Measurements from ENCODE around the gene PLAGL2. TPM values are rescaled to one million over a fixed set of nuclear protein-coding genes. Genes with fewer than 3 reads are reported as not detected.
"Not testable (repeated sequence)": the region's sequence is repeated elsewhere in the genome, so short reads cannot be mapped to it uniquely, and the experiment has no call there.

The PLAGL2 gene
- total RNA-seq, 1 donor from 2014 or later, result 2.0 TPM

DNA sequence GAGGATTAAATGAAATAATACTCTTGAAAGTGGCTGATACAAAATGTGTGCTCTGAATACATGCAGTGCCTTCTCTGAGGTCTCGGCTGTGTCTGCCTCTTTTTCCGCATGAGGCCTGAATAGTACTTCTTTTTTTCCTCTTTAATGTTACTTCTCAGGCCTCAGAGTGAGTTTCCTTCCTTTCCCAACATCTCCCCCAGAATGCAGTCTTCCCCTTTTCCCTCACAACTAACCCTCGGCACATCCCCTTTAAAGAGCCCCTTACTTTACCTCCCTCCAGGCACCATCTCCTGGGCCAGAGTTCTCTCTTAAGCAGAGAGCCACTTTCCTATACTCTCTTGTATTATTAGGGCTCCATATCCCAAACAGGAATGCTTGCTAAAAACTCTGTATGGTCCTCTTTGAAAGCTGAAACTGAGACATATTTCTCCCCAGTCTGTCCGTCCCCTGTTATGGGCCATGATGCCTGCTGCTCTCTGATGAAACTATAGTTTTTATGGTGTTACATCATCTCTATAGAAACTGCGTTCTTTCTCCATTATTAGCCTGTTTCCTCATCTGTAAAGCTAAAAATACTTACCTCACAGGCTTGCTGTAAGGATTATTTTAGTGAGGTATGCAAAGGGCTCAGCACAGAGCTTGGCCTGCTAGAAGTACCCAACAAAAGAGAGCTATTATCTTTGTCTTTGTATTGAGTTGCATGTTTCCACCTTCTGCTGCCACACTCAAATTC, 2.3 kb downstream of the PLAGL2 start:
- no peak for DNase-seq (ENCODE audit: low read depth, low spot score)

GRCh38 chr20:32204205-32205109, 3.1 kb downstream of the PLAGL2 start:
- no peak for DNase-seq (ENCODE audit: low read depth, low spot score)

GRCh38 chr20:32203356-32204204, 4.0 kb downstream of the PLAGL2 start:
- DNase-seq (ENCODE audit: low read depth, low spot score), result no peak

- DNase-seq (ENCODE audit: low read depth, low spot score), result no peak
Measured at GRCh38 chr20:32201977-32202363, 5.6 kb downstream of the PLAGL2 start.

DNA sequence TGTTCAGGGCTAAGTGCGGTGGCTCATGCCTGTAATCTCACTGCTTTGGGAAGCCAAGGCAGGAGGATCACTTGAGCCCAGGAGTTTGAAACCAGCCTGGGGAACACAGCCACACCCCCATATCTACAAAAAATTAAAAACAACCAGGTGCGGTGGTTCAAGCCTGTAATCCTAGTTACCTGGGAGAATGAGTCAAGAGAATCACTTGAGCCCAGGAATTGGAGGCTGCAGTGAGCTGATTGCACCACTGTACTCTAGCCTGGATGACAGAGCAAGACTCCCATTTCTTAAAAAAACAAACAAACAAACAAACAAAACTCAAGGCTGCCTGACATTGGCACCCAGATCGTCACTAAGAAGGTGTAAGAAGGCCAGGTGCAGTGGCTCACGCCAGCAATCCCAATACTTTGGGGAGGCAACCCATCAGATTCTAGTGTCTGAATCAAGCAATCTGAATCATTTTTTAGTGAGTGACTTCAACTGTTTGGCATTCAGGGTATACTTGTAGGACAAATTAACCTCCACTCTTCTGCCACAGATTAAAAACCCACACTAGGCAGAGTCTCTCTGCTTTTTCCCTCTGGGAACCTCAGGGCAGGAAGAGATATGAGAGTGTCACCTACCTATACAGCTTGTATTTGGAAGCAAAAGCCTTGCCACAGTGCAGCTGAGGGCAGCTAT, 6.1 kb downstream of the PLAGL2 start:
- DNase-seq (ENCODE audit: low read depth, low spot score), result no peak

DNA sequence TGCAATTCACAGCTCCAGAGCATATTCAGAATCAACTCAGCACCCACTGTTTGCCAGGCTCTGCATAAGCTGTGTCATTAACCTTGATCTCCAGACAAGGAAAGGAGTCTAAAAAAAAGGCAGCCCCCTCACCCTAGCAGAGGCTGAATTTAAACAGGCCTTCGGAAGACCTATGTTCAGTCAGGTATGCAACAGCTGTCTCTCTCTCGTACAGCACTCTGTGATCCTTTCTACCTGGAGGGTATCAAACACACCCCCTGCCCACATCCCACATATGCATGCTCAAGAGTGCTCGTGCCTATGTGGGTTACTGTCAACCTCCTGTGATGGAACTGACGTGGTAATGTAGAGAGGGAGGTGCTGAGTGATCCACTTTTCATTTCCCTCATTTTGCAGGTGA, 8.5 kb downstream of the PLAGL2 start:
- no peak for DNase-seq (ENCODE audit: low read depth, low spot score)

- DNase-seq (ENCODE audit: low read depth, low spot score), result not testable (repeated sequence)
Measured at GRCh38 chr20:32197136-32197535, 10.4 kb downstream of the PLAGL2 start.

DNA sequence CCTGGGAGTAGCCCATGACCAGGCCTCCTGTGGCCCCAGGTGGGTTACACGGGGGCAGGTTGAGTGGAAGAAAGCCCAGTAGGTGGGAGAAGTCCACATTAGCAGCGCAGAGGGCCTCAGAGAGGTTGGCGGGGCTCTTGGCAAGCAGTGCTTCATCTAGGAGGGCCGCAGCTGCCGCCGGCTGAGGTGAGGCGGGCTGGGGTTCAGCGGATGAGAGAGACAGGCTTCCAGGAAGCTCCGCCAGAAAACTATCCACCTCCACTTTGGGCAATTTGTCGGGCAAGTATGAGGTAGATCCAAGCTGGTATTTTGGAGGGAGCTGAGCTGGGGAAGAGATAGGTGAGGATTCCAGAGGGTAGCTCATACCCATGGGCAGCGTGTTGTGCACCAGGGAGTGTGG, 10.9 kb downstream of the PLAGL2 start:
- not testable (repeated sequence) for DNase-seq (ENCODE audit: low read depth, low spot score)

DNA sequence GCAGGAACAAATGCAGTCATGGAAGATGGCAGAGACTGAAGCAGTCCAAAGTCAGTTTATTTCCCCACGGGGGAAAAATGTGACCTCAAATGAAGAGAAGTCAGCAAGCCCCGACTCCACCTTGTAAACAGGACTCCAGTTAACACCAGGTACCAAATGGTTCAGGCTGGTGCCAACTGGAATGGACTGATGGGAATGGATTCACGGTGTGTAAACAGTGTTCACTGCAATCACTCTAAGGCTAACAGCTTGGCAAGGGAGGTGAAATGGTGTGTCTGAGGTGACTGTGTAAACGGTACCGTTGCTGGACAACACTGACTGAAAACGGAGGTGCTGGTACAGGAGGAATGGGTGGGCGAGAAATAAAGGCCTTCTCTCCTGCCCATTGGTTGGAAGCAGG, 12.0 kb downstream of the PLAGL2 start:
- no peak for DNase-seq (ENCODE audit: low read depth, low spot score)

- DNase-seq (ENCODE audit: low read depth, low spot score), result no peak
Measured at GRCh38 chr20:32193996-32194395, 13.5 kb downstream of the PLAGL2 start.

DNA sequence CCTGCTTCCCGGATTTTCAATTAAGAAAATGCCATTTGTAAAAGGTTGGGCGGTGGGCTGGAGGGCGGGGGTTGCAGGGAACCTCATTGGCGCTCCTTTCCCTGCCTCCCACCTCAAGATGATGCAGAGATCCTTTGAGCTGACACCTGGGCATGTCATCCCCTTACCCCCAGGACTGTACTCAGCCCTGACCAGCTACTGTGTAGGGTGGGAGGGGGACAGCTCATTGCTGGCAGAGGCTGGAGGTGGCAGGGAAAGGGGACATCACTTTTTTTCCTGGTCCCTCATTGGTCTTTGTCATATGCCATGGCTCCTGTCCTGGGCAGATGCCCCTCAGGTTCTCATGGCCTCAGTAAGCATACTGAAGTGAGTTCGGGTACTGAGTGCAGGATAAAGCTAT, 14.2 kb downstream of the PLAGL2 start:
- DNase-seq (ENCODE audit: low read depth, low spot score), result not testable (repeated sequence)

- DNase-seq (ENCODE audit: low read depth, low spot score), result no peak
Measured at GRCh38 chr20:32192698-32193097, 14.8 kb downstream of the PLAGL2 start.

DNA sequence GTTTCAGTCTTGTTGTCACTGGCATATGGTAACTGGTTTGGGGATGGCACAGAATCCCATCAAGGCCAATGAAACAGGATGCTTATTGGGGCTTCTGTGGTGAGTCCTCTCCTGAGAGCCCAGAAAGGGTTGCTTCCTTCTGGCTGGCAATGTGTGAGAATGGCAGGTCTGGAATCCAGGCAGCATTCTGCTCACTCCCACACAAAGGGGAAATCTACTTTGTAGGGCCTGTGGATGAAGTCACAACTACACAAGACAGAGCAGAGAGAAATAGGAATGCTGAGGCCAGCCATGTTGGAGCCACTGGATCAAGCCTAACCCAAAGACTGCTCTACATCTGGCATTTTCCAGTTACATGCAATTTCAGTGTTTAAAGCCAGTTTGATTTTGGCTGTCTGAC, 15.7 kb downstream of the PLAGL2 start:
- DNase-seq (ENCODE audit: low read depth, low spot score), result no peak

GRCh38 chr20:32191422-32191821, 16.1 kb downstream of the PLAGL2 start:
- DNase-seq (ENCODE audit: low read depth, low spot score), result no peak

DNA sequence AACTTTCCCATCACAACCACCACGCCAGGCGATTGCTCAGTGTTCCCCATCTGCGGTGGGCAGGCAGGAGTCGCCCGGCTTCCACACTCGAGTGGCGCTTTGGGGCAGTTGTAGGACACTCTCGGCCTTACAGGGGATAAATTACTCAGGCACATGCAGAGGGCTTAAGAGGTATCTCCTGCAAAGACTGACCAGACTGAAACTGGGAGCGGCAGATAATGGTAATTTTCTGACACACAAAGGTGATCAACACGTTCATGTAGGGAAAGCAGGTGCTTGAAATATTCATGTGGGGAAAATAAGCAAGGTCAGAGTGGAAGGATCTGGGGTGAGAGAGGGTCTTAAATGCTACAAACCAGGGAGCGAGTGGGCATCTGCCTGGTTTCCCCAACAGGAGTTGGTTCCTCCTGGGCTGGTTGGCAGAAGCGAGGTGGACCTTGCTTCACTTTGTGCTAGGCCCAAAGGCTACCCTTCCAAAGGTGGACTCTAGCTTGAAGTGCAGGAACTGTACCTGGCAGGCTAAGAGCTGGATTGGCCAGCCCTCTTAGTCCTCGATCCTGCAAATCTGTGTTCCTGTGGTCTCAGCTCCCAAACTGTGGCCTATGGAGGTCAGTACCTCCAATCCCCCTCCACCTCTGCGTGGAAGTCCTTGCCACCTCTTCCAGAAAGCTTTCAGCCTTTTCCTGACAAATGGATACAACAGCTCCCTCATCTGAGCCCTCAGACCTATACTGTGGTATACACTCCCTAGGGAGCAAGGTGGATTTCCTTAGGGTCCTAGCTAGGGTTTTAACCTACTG, 16.7 kb downstream of the PLAGL2 start:
- DNase-seq (ENCODE audit: low read depth, low spot score), result no peak

DNA sequence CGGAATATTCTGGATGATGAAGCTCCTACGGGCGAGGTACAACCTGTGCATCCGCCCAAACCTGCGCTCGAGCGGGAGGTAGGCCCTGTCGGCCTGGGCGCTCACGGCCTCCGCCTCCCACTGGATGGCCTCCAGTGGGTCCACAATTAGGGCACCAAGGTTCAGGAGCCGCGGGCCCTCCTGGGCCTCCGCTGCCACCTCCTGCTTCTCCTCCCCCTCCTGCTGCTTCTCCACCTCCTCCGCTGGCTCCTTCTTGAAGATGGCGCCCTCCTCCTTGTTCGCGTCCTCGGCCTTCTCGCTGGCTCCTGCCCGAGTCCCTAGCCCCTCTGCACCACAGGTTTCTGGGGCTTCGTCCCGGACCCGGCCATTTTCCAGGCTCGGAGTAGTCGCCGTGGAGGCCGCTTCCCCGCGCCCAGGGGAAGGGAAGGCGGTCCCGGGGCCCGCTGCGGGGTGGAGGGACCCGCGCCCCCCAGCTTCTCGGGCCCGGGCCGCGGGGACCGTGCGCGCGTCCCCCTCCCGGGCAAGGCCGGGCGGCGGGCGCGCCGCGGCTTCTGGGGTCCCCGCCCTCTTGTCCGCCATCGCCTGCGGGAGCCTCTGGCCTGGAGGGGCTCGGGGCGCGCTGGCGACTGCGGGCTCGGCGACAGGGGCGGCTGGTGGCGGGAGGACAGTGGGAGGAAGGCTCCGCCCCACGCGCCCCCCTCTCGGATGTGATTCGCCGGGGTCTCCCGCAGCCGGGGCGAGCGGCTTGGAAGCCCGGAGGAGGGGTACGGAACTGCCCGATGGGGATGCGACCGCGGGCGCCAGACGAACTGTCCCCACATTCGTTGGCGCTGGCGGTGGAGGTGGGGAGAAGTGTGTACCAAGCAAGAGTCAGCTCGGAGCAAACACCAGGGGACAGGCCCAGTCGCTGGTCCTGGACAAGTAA, 17.6 kb downstream of the PLAGL2 start:
- no peak for DNase-seq (ENCODE audit: low read depth, low spot score)

DNA sequence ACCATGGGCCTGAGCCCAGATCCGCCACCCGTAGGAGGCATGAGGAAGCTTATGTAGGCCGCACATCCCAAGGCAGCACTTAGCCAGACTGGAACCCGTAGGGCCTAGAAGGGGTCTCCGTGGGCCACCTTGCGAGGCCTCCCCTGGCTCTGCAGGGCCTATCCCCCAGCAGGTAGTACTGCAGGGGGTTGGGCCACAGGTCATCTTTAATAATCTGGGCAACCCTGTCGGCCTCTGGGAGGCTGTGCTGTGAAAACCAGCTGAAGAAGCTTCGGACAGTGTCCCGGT, 18.5 kb downstream of the PLAGL2 start:
- no peak for DNase-seq (ENCODE audit: low read depth, low spot score)

DNA sequence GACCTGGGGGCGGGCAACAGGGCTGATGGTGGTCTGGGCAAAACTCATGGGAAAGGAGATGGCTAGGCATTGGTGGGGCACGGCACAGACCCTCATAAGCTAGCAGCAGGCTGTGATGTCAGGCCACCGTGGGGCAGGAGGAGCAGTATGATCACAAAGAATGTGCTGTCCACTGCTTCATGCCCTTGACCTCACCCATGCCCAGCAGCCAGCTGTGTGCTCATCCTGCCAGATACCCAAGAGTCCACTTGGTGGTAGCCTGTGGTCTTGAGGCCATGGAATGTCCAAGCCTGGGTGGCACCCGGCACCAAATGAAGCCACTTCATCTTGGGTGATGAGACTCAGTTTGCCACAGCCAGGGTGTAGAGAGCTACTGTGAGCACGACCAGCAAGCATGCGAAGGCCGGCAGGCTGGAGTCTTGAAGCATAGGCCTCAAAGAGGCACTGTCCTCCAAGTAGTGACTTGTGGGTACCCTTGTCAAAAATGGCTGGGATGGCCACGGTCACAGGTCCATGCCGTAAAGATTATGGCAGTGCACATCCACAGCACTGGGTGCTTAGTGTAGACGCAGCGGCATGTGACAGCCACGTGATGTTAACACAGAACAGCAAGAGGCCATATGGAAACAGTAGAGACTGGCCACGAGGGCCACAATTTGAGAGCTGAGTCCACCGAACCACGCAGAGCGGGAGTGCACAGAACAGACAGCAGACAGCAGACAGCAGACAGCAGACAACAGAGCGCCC, 19.0 kb downstream of the PLAGL2 start:
- no peak for DNase-seq (ENCODE audit: low read depth, low spot score)

GRCh38 chr20:32186506-32186905, 21.0 kb downstream of the PLAGL2 start:
- DNase-seq (ENCODE audit: low read depth, low spot score), result no peak

Measured in pulmonary artery endothelial cell (primary cell).